Testis (tissue), 2 donors: ENCODE results near the gene RASGRP3.

Experiments used
- CTCF ChIP-seq, 3 experiments: fragments of 450-650 bp in 2 of 3; fragments of 200-600 bp in 1 of 3; sonication (generic) in 1 of 3; IDR thresholded peaks; one replicate each; pipeline ENCODE4 v1.5.1; 2016 to 2019; ENCODE audit warnings: antibody characterized with exemption in 3 of 3, mild to moderate bottlenecking in 2 of 3, moderate library complexity in 1 of 3
- POLR2A ChIP-seq: fragments of 450-650 bp; IDR thresholded peaks from one replicate; pipeline ENCODE4 v1.6.1; 2017; ENCODE audit warnings: antibody characterized with exemption, mild to moderate bottlenecking, moderate library complexity

- TF ChIP-seq CTCF (IDR thresholded peaks at IDR 0.05) (no peak), POLR2A (no peak)
These were observed 20.3 kb downstream of the RASGRP3 start for GRCh38 chr2:33496726-33497125.
